Gastrocnemius medialis (tissue), 4 donors: Measurements from ENCODE around the gene SLC66A1.

ENCODE experiments used
- POLR2A ChIP-seq, 2 donors: fragments of 450-650 bp; IDR thresholded peaks; one replicate each; pipeline ENCODE4 v1.6.1; 2017; ENCODE audit warnings: antibody characterized with exemption in 2 of 2, mild to moderate bottlenecking in 2 of 2, moderate library complexity in 2 of 2
- TF ChIP-seq, protein P1 (sequence below), 5 experiments: fragments of 450-650 bp in 3 of 5; fragments of 200-600 bp in 2 of 5; sonication (generic) in 2 of 5; IDR thresholded peaks in 4 of 5; conservative IDR thresholded peaks in 1 of 5; 1 replicate in 4 of 5; 2 replicates in 1 of 5; pipeline ENCODE4 v1.5.1; 2016 to 2019; ENCODE audit warnings: antibody characterized with exemption in 5 of 5, mild to moderate bottlenecking in 3 of 5, moderate library complexity in 3 of 5

DNA sequence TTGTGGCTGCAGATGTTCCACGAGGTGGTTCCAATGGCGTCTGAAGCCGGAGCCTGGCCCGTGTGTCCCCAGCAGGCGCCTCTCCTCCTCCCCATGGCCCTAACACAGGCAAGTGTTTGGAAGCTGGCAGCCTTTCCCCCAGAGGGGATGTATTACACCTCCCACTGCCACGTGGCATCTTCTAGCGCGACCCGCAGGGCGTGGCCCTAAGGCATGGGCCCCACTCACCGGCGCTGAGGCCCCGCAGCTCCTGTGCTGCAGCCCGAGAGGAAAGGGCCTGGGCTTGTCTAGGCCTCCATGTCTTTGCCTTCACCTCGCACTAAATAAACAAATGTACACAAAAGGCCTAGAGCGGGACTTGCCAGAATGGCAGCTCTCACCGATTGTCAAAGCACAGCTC lies 37.9 kb downstream of the SLC66A1 start:
- TF ChIP-seq POLR2A (IDR thresholded peaks at IDR 0.05): no peak
- TF ChIP-seq, protein P1, sequence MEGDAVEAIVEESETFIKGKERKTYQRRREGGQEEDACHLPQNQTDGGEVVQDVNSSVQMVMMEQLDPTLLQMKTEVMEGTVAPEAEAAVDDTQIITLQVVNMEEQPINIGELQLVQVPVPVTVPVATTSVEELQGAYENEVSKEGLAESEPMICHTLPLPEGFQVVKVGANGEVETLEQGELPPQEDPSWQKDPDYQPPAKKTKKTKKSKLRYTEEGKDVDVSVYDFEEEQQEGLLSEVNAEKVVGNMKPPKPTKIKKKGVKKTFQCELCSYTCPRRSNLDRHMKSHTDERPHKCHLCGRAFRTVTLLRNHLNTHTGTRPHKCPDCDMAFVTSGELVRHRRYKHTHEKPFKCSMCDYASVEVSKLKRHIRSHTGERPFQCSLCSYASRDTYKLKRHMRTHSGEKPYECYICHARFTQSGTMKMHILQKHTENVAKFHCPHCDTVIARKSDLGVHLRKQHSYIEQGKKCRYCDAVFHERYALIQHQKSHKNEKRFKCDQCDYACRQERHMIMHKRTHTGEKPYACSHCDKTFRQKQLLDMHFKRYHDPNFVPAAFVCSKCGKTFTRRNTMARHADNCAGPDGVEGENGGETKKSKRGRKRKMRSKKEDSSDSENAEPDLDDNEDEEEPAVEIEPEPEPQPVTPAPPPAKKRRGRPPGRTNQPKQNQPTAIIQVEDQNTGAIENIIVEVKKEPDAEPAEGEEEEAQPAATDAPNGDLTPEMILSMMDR (IDR thresholded peaks at IDR 0.05 in 4 of 5, conservative IDR thresholded peaks at IDR 0.05 in 1 of 5): no peak
